A549 (cell line): Measurements from ENCODE around the gene ANKRD10. TPM values are rescaled to one million over a fixed set of nuclear protein-coding genes. Genes with fewer than 3 reads are reported as not detected.

Experiments used
- ATAC-seq, 2 experiments: fragments of 200-7000 bp in 1 of 2; fragments of >200 bp in 1 of 2; cut with Nextera tagmentation in 1 of 2; cut with Tn5 transposase in 1 of 2; 3 replicates each; pipeline versions ENCODE4 v1.8.0 to v1.9.1; 2018 to 2020; ENCODE audit warnings: mild to moderate bottlenecking in 1 of 2, moderate library complexity in 1 of 2
- CTCF ChIA-PET: fragments of 300-600 bp; sonication (Branson Sonifier 250); formaldehyde crosslinking; extraction: SDS; loops from one replicate; lab custom pipeline; 2021; ENCODE audit warnings: antibody characterized with exemption, inconsistent platforms; lab: Yijun Ruan, JAX
- POLR2A ChIA-PET: fragments of 350-600 bp; formaldehyde crosslinking; extraction: SDS; loops from one replicate; lab custom pipeline; 2021; ENCODE audit warnings: antibody characterized with exemption, inconsistent platforms; lab: Yijun Ruan, JAX
- DNase-seq, 2 experiments: peaks; one replicate each; pipeline versions ENCODE4 v3.0.0 to v3.0.0-alpha.2; 2011 to 2016; ENCODE audit warnings: low read depth in 1 of 2, low spot score in 1 of 2
- FAIRE-seq: peaks from 2 replicates; lab custom pipeline; 2011; peaks lifted over from hg19 to GRCh38; lab: Jason Lieb, UNC
- H3K27ac ChIP-seq, 2 experiments: fragments of >200 bp; sonication (Bioruptor Twin); formaldehyde crosslinking; 3 replicates each; pipeline ENCODE4 v1.5.1; 2016 to 2017
- H3K4me1 ChIP-seq: fragments of >200 bp; sonication (Bioruptor Twin); formaldehyde crosslinking; 3 replicates; pipeline ENCODE4 v1.6.1; 2016
- H3K4me2 ChIP-seq: fragments of >200 bp; sonication (Bioruptor Twin); formaldehyde crosslinking; 3 replicates; pipeline ENCODE4 v1.6.1; 2016
- H3K4me3 ChIP-seq: fragments of >200 bp; sonication (Bioruptor Twin); formaldehyde crosslinking; 3 replicates; pipeline ENCODE4 v1.5.1; 2016
- H3K9me3 ChIP-seq: fragments of >200 bp; sonication (Bioruptor Twin); formaldehyde crosslinking; 3 replicates; pipeline ENCODE4 v1.6.1; 2016
- BHLHE40 ChIP-seq: IDR thresholded peaks from 2 replicates; pipeline ENCODE4 v1.6.1; 2012; ENCODE audit warnings: low read depth, low read length, inconsistent platforms
- EHF ChIP-seq: fragments of 250-450 bp; sonication (Bioruptor Pico); IDR thresholded peaks from 2 replicates; pipeline ENCODE4 v1.5.0; 2020; ENCODE audit warnings: mild to moderate bottlenecking
- EHMT2 ChIP-seq: fragments of 200-600 bp; sonication (generic); IDR thresholded peaks from 2 replicates; pipeline ENCODE4 v1.6.1; 2016; ENCODE audit warnings: antibody characterized with exemption, low read depth, mild to moderate bottlenecking, moderate library complexity
- FOSB ChIP-seq: fragments of 250-450 bp; sonication (Bioruptor Pico); IDR thresholded peaks from 2 replicates; pipeline ENCODE4 v1.5.0; 2020; ENCODE audit warnings: mild to moderate bottlenecking, moderate library complexity
- FOSL2 ChIP-seq, 2 experiments: fragments of 450-650 bp in 1 of 2; fragments of >200 bp in 1 of 2; sonication (Bioruptor Twin) in 1 of 2; formaldehyde crosslinking; IDR thresholded peaks; 2 replicates each; pipeline versions ENCODE4 v1.5.0 to v1.6.1; 2016 to 2020; ENCODE audit warnings: mild to moderate bottlenecking in 1 of 2, moderate library complexity in 1 of 2
- HES2 ChIP-seq: fragments of >200 bp; sonication (Bioruptor Twin); formaldehyde crosslinking; IDR thresholded peaks from 2 replicates; pipeline ENCODE4 v1.6.1; 2016
- HEYL ChIP-seq: fragments of 250-450 bp; sonication (Bioruptor Pico); IDR thresholded peaks from 2 replicates; pipeline ENCODE4 v1.8.0; 2021; ENCODE audit warnings: mild to moderate bottlenecking, moderate library complexity
- HOXA7 ChIP-seq: fragments of 250-450 bp; sonication (Bioruptor Pico); IDR thresholded peaks from 2 replicates; pipeline ENCODE4 v1.5.0; 2020; ENCODE audit warnings: mild to moderate bottlenecking, moderate library complexity
- KDM1A ChIP-seq: fragments of 200-600 bp; sonication (generic); IDR thresholded peaks from 2 replicates; pipeline ENCODE4 v1.6.1; 2016; ENCODE audit warnings: low read depth, mild to moderate bottlenecking
- MAZ ChIP-seq: fragments of 150-350 bp; IDR thresholded peaks from 2 replicates; pipeline ENCODE4 v1.6.1; 2014; ENCODE audit warnings: antibody characterized with exemption, low read depth, low read length, borderline replicate concordance
- MYC ChIP-seq: IDR thresholded peaks from 2 replicates; pipeline ENCODE4 v1.6.1; 2012; ENCODE audit warnings: mild to moderate bottlenecking, inconsistent platforms, low read length, improper control_type of control experiment, borderline replicate concordance
- REST ChIP-seq: fragments of 200-600 bp; sonication (generic); IDR thresholded peaks from 2 replicates; pipeline ENCODE4 v1.6.1; 2016; ENCODE audit warnings: antibody characterized with exemption, mild to moderate bottlenecking, moderate library complexity
- RFX5 ChIP-seq: fragments of 450-650 bp; IDR thresholded peaks from 2 replicates; pipeline ENCODE4 v1.7.1; 2014; ENCODE audit warnings: antibody characterized with exemption, mild to moderate bottlenecking, moderate library complexity
- RNF2 ChIP-seq: fragments of 200-600 bp; sonication (generic); IDR thresholded peaks from 2 replicates; pipeline ENCODE4 v1.6.1; 2016; ENCODE audit warnings: low read depth, mild to moderate bottlenecking, antibody characterized with exemption, moderate library complexity, borderline replicate concordance
- ZC3H11A ChIP-seq: fragments of 450-650 bp; IDR thresholded peaks from 2 replicates; pipeline ENCODE4 v1.6.1; 2014; ENCODE audit warnings: antibody characterized with exemption, mild to moderate bottlenecking
- ZFP36 ChIP-seq: fragments of 450-650 bp; IDR thresholded peaks from 2 replicates; pipeline ENCODE4 v1.6.1; 2014; ENCODE audit warnings: borderline replicate concordance; ENCODE audit not compliant: partially characterized antibody
- whole genome bisulfite sequencing: methylation state at CpG from one replicate; pipeline ENCODE4 v1.1.6; 2017; ENCODE audit errors: missing lambda C conversion rate; 5-methylcytosine and 5-hydroxymethylcytosine counted together
- polyA plus RNA-seq, 4 experiments: library from polyadenylated mRNA; depleted of rRNA in 3 of 4; stranded (reverse); fragments of >200 nt; fragmentation: RNase III in 1 of 4; extraction: RNeasy Plus Mini Kit Qiagen cat#74134 plus additional on column Dnase treatment in 1 of 4; gene quantifications; 2 replicates in 3 of 4; 3 replicates in 1 of 4; pipeline ENCODE4 v1.2.3, GENCODE V29; 2011 to 2017

ANKRD10 gene
- polyA plus RNA-seq, 2 of the 4 experiments (the other 2 are of a cell fraction): 32.1 to 66.0 TPM

- no peak for TF ChIP-seq FOSL2 (IDR thresholded peaks at IDR 0.05)
- TF ChIP-seq FOSL2 (CRISPR knock-in tag; IDR thresholded peaks at IDR 0.05): no peak
- no peak for TF ChIP-seq EHMT2
- no peak for TF ChIP-seq MAZ
- no peak for TF ChIP-seq RFX5
- TF ChIP-seq FOSB (CRISPR knock-in tag): no peak
- TF ChIP-seq HES2: no peak
- TF ChIP-seq HOXA7 (CRISPR knock-in tag): no peak
- TF ChIP-seq BHLHE40: no peak
- TF ChIP-seq ZC3H11A: no peak
- no peak for TF ChIP-seq HEYL (CRISPR knock-in tag)
- TF ChIP-seq KDM1A: no peak
- no peak for TF ChIP-seq EHF (CRISPR knock-in tag)
- WGBS: 71% methylated on average over 13 of the region's 16 CpGs
- no peak for FAIRE-seq
- no peak for DNase-seq
- no peak overlapping the region for H3K27ac ChIP-seq
- CTCF ChIA-PET: no interaction called here
- H3K4me3 ChIP-seq: no peak overlapping the region
- H3K4me2 ChIP-seq: no peak overlapping the region
- H3K4me1 ChIP-seq: no peaks in the 10 kb centered on the region
- POLR2A ChIA-PET: no interaction called here
- H3K9me3 ChIP-seq: no peaks in the 10 kb centered on the region
- no peak for ATAC-seq
Measured at GRCh38 chr13:110830800-110831371, 84.0 kb downstream of the ANKRD10 start.

- ATAC-seq: no peak
- Histone ChIP-seq H3K27ac (no peak overlapping the region), H3K4me3 (no peak overlapping the region), H3K4me2 (no peak overlapping the region), H3K9me3 (no peaks in the 10 kb centered on the region), H3K4me1 (no peaks in the 10 kb centered on the region)
- ChIA-PET CTCF (no interaction called here), POLR2A (no interaction called here)
- no peak for DNase-seq
- TF ChIP-seq HOXA7 (CRISPR knock-in tag) (no peak), BHLHE40 (no peak), MYC (no peak), ZC3H11A (no peak), RNF2 (no peak), EHMT2 (no peak), REST (no peak)
- FAIRE-seq: no peak
- WGBS: 76% methylated on average over 16 of the region's 16 CpGs
Measured at GRCh38 chr13:110830331-110830730, 84.5 kb downstream of the ANKRD10 start.

- no peaks in the 10 kb centered on the region for H3K4me1 ChIP-seq
- WGBS: 84% methylated on average over 3 of the region's 8 CpGs
- H3K4me3 ChIP-seq: no peak overlapping the region
- ChIA-PET CTCF (no interaction called here), POLR2A (no interaction called here)
- TF ChIP-seq RNF2 (no peak), HOXA7 (CRISPR knock-in tag) (no peak), ZFP36 (no peak)
- no peak overlapping the region for H3K27ac ChIP-seq
- FAIRE-seq (no peak), DNase-seq (no peak), ATAC-seq (no peak)
- H3K9me3 ChIP-seq: no peaks in the 10 kb centered on the region
- H3K4me2 ChIP-seq: no peak overlapping the region
Measured at GRCh38 chr13:110829486-110829885, 85.4 kb downstream of the ANKRD10 start.
